ENCODE data around the gene HNF4A.

HNF4A gene

DNA sequence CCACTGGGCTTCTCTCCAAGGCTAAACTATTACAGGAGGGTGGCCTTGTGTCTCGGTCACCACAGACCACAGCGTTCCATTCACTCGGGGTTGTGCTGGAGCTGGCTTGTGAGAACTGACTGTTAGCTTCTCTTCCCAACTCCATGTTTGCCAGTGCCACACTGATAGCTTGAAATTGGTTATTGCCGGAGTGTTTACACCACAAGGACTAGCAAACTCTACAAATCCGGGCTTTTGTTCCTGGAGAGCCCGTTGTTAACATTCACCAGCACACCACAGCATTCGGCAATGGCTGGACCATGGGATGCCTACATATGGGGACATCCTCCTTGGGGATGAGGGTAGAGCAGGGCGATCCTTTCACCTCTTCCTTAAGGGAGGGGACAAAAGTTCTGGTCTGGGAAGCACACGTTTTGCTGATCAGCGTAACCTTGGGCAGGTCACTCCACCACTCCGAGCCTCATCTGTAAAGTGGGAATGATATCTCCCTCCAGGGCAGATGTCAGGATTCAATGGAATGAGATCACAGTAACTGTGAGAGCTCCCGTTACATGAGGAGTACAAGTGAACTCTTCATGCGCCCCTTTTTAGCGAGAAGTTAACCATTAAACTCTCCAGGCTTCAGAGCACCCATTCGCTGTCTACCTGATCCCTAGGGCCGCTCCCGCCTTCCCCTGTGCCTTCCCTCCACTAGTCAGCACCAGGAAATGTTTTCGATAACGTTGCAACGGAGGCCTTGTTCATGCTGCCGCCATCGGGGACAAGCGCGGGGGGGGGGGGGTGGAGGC lies 78.4 kb downstream of the HNF4A start:
- no peak for DNase-seq (ENCODE audit: low read depth)
- no peak overlapping the region for H3K4me3 ChIP-seq (ENCODE audit: low read depth, low read length)

- no peak overlapping the region for H3K4me3 ChIP-seq (ENCODE audit: low read depth, low read length)
- DNase-seq (ENCODE audit: low read depth), result no peak
These were observed 80.3 kb downstream of the HNF4A start for GRCh38 chr20:44435630-44436335.

DNA sequence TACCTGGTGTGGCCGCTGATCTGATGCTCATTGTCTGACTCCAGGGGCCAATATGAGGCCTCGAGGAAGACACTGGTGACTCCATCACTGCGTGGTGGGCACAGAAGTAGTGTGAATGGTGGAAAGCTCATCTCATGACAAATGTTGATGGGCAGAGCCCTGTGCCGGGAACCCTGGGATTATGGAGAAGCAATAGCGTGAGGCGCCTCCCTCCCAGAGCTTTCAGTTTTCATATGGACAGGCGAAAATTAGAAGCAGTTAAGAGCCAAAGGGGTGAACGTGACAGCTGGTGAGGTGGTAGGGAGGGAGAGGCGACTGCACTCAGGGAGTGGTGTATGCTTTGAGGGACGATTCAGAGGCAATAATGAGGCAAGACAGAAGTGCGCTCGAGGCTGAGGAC lies 80.9 kb downstream of the HNF4A start:
- no peak for DNase-seq (ENCODE audit: low read depth)
- H3K4me3 ChIP-seq (ENCODE audit: low read depth, low read length), result no peak overlapping the region

DNA sequence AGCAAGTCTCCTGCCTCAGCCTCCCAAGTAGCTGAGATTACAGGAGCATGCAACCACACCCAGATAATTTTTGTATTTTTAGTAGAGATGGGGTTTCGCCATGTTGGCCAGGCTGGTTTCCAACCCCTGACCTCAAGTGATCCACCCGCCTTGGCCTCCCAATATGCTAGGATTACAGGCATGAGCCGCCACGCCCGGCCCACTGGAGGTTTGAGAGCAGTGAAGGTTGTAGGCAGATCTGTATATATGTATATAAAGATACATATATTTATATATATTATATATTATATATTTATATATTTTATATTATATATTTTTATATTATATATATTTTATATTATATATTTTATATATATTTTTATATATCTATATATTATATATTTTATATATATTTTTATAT lies 82.0 kb downstream of the HNF4A start:
- no peak overlapping the region for H3K4me3 ChIP-seq (ENCODE audit: low read depth, low read length)
- DNase-seq (ENCODE audit: low read depth), result no peak

DNA sequence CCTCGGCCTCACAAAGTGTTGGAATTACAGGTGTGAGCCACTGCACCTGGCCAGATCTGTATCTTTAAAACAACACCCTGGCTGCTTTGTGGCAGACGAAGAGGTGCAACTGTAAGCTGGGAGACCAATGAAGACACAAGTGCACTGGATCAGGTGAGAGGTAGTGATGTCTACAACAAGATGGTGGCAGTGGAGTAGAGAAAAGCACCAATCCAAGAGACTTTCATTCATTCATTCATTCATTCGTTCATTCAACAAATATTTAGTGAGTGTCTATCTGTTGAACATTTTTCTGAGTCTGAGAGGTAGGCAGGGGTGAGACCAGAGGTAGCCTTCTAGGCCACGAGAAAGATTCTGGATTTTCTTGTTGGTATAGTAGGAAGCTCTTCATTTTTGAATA lies 83.3 kb downstream of the HNF4A start:
- no peak overlapping the region for H3K4me3 ChIP-seq (ENCODE audit: low read depth, low read length)
- no peak for DNase-seq (ENCODE audit: low read depth)

DNA sequence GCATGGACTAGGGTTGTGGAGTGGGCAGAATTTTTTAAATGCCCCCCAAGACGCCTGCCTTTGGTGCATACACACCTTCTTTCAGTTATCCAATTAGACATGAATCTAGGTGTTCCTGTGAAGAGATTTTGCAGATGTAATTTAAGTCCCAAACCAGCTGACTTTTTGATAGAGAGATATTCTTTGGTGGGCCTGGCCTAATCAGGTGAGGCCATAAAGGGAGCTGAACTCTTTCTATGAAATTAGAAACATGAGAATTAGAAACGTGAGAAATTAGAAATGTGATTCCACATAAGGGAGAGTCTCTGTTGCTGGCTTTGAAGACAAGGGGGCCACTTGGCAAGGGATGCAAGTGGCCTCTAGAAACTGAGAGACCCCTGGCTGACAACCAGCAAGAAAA lies 83.8 kb downstream of the HNF4A start:
- no peak overlapping the region for H3K4me3 ChIP-seq (ENCODE audit: low read depth, low read length)
- DNase-seq (ENCODE audit: low read depth), result no peak

GRCh38 chr20:44442298-44443070 lies 87.0 kb downstream of the HNF4A start:
- H3K4me3 ChIP-seq (ENCODE audit: low read depth, low read length), result no peak overlapping the region
- no peak for DNase-seq (ENCODE audit: low read depth)

- DNase-seq (ENCODE audit: low read depth), result no peak
- H3K4me3 ChIP-seq (ENCODE audit: low read depth, low read length), result no peak overlapping the region
These were observed 90.5 kb downstream of the HNF4A start for GRCh38 chr20:44445742-44446710.

GRCh38 chr20:44447827-44448419 lies 92.4 kb downstream of the HNF4A start:
- DNase-seq (ENCODE audit: low read depth), result no peak
- no peak overlapping the region for H3K4me3 ChIP-seq (ENCODE audit: low read depth, low read length)

DNA sequence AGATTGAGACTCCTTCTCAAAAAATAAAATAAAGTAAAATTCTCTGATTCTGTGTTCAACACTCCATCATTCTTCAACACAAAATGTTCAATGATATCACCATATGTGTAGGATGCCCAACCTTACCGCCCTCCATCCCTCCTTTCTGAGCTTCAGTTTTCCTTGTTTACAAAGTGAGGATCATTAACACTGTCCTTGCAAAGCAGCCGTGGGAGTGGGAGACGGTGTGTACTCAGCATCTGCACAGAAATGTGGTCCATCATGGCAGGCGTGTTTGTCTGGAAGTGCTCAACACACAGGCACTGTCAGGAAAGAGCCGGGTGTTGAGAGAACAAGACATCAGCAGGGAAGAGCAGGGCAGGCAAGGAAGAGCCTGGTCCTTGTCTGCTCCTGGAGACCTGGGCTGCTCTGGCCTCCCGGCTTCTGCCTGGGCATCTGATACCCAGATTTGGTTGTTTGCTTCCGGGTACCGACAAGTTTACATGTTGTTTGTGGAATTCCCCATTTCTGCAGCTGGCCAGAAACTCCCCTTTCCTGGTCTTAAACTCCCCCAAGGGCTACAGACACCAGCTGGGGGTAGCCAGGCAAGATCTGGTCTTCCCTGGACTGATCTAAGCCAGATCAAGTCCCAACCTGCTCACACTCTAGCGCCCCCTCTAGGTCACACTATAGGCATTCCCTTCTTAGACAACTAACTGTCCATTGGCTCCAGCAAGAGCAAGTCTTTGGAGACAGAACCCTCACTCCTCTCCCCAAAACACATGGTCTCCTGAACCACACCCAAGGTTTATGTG lies 93.5 kb downstream of the HNF4A start:
- no peak for DNase-seq (ENCODE audit: low read depth)
- no peak overlapping the region for H3K4me3 ChIP-seq (ENCODE audit: low read depth, low read length)

GRCh38 chr20:44449864-44450263 lies 94.4 kb downstream of the HNF4A start:
- no peak for DNase-seq (ENCODE audit: low read depth)
- H3K4me3 ChIP-seq (ENCODE audit: low read depth, low read length), result no peak overlapping the region

- DNase-seq (ENCODE audit: low read depth), result no peak
- no peak overlapping the region for H3K4me3 ChIP-seq (ENCODE audit: low read depth, low read length)
These were observed 94.9 kb downstream of the HNF4A start for GRCh38 chr20:44450281-44450889.

DNA sequence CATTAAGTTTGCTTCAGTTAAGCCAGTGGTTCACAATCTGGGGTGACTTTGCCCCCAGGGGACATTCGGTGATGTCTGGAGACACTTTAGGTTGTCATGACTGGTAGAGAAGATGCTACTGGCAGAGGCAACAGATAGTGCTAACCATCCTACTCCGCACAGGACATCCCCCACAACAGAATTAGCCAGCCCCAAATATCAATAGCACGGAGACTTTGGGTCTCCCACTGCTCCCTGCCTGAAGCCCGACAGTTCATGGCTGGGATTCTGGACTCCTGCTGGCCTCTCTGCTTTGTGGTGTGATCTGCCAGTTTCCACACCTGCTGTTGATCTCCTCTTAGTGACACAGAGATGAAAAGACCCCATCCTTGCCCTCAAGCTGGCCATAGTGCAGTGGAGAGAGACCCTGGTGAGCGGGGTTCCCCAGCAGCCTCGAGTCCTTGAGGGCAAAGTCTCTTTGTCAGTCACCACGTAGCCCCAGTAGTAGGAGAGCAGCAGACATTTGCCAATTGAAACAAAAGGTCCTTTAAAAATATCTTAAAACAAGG lies 95.5 kb downstream of the HNF4A start:
- H3K4me3 ChIP-seq (ENCODE audit: low read depth, low read length), result no peak overlapping the region
- DNase-seq (ENCODE audit: low read depth), result no peak

DNA sequence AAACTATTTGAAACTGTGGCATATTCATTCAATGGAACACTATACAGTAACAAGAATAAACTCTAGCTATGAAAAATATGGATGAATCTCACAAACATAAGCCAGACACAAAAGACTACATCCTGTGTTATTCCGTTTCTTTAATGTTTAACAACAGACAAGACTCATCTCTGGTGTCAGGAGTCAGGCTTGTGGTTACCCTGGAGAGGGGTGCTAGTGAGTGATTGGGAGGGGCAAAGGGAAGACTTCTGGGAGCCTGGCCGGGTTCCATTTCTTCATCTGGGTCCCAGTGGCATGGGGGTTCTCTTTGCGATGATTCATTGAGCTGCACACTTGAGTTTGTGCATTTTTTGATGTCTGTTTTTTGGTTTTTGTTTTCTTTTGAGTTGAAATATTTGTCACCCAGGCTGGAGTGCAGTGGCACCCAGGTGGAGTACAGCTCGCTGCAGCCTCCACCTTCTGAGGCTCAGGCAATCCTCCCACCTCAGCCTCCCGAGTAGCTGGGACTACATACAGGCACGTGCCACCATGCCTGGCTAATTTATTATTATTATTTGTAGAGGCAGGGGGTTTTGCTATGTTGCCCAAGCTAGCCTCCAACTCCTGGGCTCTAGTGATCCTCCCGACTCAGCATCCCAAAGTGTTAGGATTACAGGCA lies 98.9 kb downstream of the HNF4A start:
- no peak for DNase-seq (ENCODE audit: low read depth)
- H3K4me3 ChIP-seq (ENCODE audit: low read depth, low read length), result no peak overlapping the region

- no peak for DNase-seq (ENCODE audit: low read depth)
- H3K4me3 ChIP-seq (ENCODE audit: low read depth, low read length), result no peak overlapping the region
These were observed 99.6 kb downstream of the HNF4A start for GRCh38 chr20:44455126-44455525.

DNA sequence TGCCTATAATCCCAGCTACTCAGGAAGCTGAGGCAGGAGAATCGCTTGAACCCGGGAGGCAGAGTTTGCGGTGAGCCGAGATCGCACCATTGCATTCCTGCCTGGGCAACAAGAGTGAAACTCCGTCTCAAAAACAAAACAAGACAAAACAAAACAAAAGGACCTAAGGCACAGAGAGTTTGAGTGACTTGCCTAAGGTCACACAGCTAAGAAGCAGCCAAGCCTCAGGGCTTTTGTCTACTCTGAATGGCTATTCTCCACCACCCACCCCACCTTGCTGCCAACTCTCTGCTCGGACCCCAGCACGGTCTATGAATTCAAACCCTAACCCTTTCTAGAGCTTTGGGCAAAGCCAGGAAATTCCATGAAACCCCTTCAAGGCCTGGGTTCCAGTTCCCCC lies 101.1 kb downstream of the HNF4A start:
- H3K4me3 ChIP-seq (ENCODE audit: low read depth, low read length), result no peak overlapping the region
- DNase-seq (ENCODE audit: low read depth), result no peak

DNA sequence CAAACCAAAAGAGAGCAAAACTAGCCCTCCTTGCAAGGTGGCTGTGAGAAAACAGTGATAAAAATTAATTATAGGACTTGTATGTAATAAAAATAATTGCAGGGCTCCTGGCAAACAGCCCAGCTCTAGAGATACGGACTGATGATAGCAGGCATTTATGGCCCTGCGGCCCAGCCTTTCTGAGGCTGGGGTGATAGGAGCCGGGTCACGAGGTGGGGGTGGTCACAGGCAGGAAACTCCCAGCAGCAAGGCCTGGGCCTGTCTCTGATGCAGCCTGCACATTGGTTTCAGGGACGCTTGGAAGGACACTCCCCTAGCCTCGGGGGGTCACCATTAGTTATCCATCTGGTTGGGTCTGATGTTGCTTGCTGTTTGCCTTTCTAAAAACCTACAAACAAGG lies 101.5 kb downstream of the HNF4A start:
- no peak for DNase-seq (ENCODE audit: low read depth)
- no peak overlapping the region for H3K4me3 ChIP-seq (ENCODE audit: low read depth, low read length)

Data from skeletal muscle cell (primary cell).